ENCODE data around the gene PTPRN2. TPM values are rescaled to one million over a fixed set of nuclear protein-coding genes. Genes with fewer than 3 reads are reported as not detected.
"Not testable (repeated sequence)": the region's sequence is repeated elsewhere in the genome, so short reads cannot be mapped to it uniquely, and the experiment has no call there.

Gene PTPRN2
- total RNA-seq, 1 donor, result 0.09 TPM

DNA sequence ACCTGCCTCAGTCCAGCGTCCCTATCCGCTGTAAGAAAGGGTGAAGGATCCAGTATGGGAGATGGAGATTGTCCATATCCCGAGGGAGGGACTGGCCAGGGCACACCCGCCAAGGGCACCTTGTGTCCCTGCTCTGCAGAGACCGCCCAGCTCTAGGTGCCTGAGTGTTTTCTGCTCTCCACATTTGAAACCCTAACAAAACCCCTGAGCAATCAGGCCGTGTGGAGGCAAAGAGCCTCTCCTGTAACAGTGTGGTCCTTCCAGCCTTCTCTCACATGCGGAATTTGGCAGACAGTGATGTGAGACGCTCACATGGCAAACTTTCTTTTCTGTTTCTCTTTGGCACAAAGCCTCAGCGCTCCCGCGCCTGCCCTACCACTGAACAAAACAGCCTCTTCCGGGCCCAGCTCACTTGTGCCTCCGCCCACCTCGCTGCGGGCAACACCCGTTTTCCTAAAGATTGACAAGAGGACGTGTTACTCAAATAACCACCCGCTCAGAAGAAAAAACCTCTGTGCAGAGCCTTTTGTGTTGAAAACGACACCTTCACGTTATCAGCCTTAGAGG is 736.0 kb downstream of the PTPRN2 start:
- TF ChIP-seq CTCF (IDR thresholded peaks at IDR 0.05; ENCODE audit: insufficient read depth, low read length), result no peak
- no peak overlapping the region for H3K4me3 ChIP-seq (ENCODE audit: low read depth, low read length)
- DNase-seq (ENCODE audit: low read depth), result no peak

DNA sequence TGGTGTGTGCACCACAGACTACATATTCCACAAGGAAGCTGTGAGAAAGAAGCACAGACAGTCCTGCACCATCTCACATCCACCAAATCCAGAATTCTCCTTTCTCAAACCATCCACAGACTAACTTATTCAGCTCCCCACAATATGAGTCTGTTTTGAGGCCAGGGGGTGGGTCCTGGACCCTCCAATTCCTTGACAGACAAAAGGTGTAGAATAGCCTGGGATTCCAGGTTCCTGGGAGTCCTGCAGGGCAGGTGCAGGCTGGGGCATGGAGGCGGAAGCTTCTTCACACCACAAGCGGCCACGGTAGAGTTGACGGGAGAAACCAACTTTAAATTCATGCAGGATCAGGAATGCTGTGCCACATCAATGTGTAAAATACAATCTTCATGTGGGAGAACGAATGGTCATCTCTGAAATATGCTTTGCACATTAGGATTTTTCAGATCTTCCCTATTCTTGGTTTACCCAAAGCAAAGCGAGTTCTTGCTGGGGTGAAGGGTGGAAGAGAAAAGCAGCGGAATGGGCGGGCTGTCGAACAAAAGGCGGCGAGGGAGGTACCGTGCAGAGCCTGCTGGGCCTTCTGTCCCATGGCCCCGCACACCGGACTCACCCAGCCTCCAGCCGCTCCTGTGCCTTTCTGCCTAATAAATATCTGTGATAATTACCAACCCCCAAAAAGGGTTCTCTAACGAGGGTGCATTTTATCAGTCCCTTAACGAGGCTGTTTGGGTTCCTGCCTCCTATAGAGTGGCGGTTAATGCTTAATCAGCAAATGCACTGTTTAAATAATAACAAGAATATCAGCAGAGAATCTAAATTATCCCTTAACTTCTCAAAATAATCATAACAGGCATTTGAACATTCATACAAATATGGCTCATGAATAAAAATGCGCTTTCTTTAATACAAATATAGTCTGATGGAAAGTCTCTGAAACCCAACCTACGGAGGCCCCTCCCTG is 736.9 kb downstream of the PTPRN2 start:
- DNase-seq (ENCODE audit: low read depth), result no peak
- H3K4me3 ChIP-seq (ENCODE audit: low read depth, low read length), result no peak overlapping the region
- no peak for TF ChIP-seq CTCF (IDR thresholded peaks at IDR 0.05; ENCODE audit: insufficient read depth, low read length)

DNA sequence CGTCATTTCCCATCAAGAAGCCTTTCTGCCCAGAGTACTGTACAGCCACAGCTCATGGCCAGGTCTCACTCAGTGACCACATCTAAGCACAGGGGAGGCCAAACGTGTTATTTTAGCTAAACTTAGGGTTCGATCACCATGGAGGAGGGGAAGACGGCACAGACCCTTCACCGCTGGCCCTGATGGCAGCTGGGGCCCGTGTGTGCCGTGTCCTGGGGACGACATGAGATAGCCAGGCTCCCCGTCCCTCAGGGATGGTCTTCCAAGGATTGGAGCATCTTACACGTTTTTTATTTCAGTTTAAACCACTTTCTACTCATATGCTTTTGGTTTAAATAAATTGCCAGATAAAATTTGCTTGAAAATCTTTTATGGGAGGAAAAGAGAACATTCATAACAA is 737.9 kb downstream of the PTPRN2 start:
- no peak overlapping the region for H3K4me3 ChIP-seq (ENCODE audit: low read depth, low read length)
- DNase-seq (ENCODE audit: low read depth), result no peak
- no peak for TF ChIP-seq CTCF (IDR thresholded peaks at IDR 0.05; ENCODE audit: insufficient read depth, low read length)

GRCh38 chr7:157849341-157849596 is 738.4 kb downstream of the PTPRN2 start:
- TF ChIP-seq CTCF (IDR thresholded peaks at IDR 0.05; ENCODE audit: insufficient read depth, low read length), result no peak
- H3K4me3 ChIP-seq (ENCODE audit: low read depth, low read length), result no peak overlapping the region

DNA sequence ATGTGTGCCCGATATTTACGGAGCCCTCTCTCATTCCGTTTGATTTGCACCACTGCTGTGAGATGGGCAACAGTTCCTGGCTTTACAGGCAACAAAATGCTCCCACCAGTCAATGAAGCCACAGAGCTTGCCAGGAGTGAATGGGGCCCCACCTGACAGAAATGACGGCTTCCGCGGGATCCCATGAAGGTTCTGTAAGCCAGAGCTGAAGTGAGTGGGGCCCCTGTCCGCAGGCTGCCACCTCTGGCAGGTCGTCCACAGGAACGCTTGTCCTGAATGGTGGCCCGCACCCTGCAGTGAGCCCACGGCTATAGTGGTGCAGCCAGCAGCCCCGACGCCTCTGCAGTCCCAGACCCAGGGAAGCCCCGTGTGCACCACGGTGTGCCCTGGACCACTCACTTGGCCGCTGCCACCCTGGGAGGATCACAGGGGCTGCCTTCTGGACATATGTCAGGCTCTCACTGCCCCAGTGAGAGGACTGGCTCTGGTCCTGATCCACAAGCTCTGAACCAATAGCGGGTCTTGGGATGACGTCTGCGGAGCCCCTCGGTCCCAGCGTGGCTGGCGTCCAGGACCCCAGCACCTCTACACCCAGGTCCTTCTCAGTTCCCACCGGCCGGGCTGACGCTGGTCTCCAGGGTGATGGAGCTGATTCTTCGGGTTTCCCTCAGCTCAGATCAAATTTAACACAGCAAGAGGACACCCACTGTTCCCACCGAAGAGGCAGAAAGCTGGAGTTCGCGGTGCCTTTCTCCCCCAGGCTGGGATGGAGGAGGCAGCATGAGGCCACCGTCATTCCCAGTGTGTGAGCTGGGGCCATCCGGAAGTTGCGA is 738.9 kb downstream of the PTPRN2 start:
- no peak for TF ChIP-seq CTCF (IDR thresholded peaks at IDR 0.05; ENCODE audit: insufficient read depth, low read length)
- no peak for DNase-seq (ENCODE audit: low read depth)
- H3K4me3 ChIP-seq (ENCODE audit: low read depth, low read length), result no peak overlapping the region

More at GRCh38 chr7:157849341-157849596, 738.4 kb downstream of the PTPRN2 start:
- no peak for DNase-seq (ENCODE audit: low read depth)

DNA sequence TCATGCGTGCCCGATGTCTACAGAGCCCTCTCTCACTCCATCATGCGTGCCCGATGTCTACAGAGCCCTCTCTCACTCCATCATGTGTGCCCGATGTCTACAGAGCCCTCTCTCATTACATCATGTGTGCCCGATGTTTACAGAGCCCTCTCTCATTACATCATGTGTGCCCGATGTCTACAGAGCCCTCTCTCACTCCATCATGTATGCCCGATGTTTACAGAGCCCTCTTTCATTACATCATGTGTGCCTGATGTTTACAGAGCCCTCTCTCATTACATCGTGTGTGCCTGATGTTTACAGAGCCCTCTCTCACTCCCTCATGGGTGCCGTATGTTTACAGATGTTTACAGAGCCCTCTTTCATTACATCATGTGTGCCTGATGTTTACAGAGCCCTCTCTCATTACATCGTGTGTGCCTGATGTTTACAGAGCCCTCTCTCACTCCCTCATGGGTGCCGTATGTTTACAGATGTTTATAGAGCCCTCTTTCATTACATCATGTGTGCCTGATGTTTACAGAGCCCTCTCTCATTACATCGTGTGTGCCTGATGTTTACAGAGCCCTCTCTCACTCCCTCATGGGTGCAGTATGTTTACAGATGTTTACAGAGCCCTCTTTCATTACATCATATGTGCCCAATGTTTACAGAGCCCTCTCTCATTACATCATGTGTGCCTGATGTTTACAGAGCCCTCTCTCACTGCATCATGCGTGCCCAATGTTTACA is 739.7 kb downstream of the PTPRN2 start:
- not testable (repeated sequence) for H3K4me3 ChIP-seq (ENCODE audit: low read depth, low read length); DNase-seq (ENCODE audit: low read depth)

DNA sequence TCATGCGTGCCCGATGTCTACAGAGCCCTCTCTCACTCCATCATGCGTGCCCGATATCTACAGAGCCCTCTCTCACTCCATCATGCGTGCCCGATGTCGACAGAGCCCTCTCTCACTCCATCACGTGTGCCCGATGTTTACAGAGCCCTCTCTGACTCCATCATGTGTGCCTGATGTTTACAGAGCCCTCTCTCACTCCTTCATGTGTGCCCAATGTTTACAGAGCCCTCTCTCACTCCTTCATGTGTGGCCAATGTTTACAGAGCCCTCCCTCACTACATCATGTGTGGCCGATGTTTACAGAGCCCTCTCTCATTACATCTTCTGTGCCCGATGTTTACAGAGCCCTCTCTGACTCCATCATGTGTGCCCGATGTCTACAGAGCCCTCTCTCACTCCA is 740.9 kb downstream of the PTPRN2 start:
- not testable (repeated sequence) for DNase-seq (ENCODE audit: low read depth); H3K4me3 ChIP-seq (ENCODE audit: low read depth, low read length)

Measured in fibroblast of the aortic adventitia (primary cell).